CD8-positive, alpha-beta memory T cell (primary cell): ENCODE data around the gene MACROD2. TPM values are rescaled to one million over a fixed set of nuclear protein-coding genes. Genes with fewer than 3 reads are reported as not detected.

Experiments
- CTCF ChIA-PET: fragments of 350-600 bp; sonication (Branson Sonifier 250); formaldehyde crosslinking; loops from one replicate; lab custom pipeline; 2021; ENCODE audit warnings: antibody characterized with exemption; lab: Charles Lee
- POLR2A ChIA-PET: fragments of 350-600 bp; sonication (Branson Sonifier 250); formaldehyde crosslinking; loops from one replicate; lab custom pipeline; 2021; ENCODE audit warnings: antibody characterized with exemption; lab: Charles Lee
- DNase-seq, 5 donors: peaks; one replicate each; pipeline versions ENCODE4 v3.0.0 to v3.0.0-alpha.2; 2020 to 2022; ENCODE audit warnings: mixed read lengths in 1 of 5
- H3K27ac ChIP-seq: one replicate; pipeline ENCODE4 v1.7.0; 2013; ENCODE audit warnings: low read depth, mild to moderate bottlenecking, low read length, moderate library complexity
- H3K27me3 ChIP-seq: 2 replicates; pipeline ENCODE4 v1.7.0; 2013; ENCODE audit warnings: low read length, mild to moderate bottlenecking; ENCODE audit not compliant: insufficient read depth, poor library complexity, severe bottlenecking
- H3K36me3 ChIP-seq: 2 replicates; pipeline ENCODE4 v1.7.0; 2013; ENCODE audit warnings: mild to moderate bottlenecking, low read length, moderate library complexity; ENCODE audit not compliant: insufficient read depth
- H3K4me1 ChIP-seq: 2 replicates; pipeline ENCODE4 v1.7.0; 2013; ENCODE audit warnings: mild to moderate bottlenecking, low read length, moderate library complexity; ENCODE audit not compliant: insufficient read depth
- H3K4me3 ChIP-seq: 2 replicates; pipeline ENCODE4 v1.7.0; 2013; ENCODE audit warnings: mild to moderate bottlenecking, low read length
- H3K9me3 ChIP-seq: 2 replicates; pipeline ENCODE4 v1.7.0; 2013; ENCODE audit warnings: mild to moderate bottlenecking, low read length
- H3K27ac Mint-ChIP-seq, 8 donors: one replicate each; pipeline ENCODE4 v1.8.0; 2020 to 2021; ENCODE audit warnings: mixed read lengths in 8 of 8, mild to moderate bottlenecking in 6 of 8, inconsistent platforms in 3 of 8, moderate library complexity in 3 of 8
- H3K27me3 Mint-ChIP-seq, 2 donors: one replicate each; pipeline ENCODE4 v1.8.0; 2020 to 2021; ENCODE audit warnings: mixed read lengths in 2 of 2, mild to moderate bottlenecking in 1 of 2, moderate library complexity in 1 of 2
- H3K36me3 Mint-ChIP-seq, 3 donors: one replicate each; pipeline ENCODE4 v1.8.0; 2020 to 2021; ENCODE audit warnings: mixed read lengths in 3 of 3, inconsistent platforms in 1 of 3, mild to moderate bottlenecking in 1 of 3
- H3K4me1 Mint-ChIP-seq, 3 donors: one replicate each; pipeline ENCODE4 v1.8.0; 2020 to 2021; ENCODE audit warnings: mixed read lengths in 3 of 3, inconsistent platforms in 1 of 3, mild to moderate bottlenecking in 1 of 3
- H3K4me3 Mint-ChIP-seq, 7 donors: one replicate each; pipeline ENCODE4 v1.8.0; 2020 to 2021; ENCODE audit warnings: mixed read lengths in 7 of 7, mild to moderate bottlenecking in 6 of 7, moderate library complexity in 4 of 7, inconsistent platforms in 2 of 7
- H3K9me3 Mint-ChIP-seq, 5 donors: one replicate each; pipeline ENCODE4 v1.8.0; 2020 to 2022; ENCODE audit warnings: mixed read lengths in 5 of 5, mild to moderate bottlenecking in 3 of 5, moderate library complexity in 2 of 5, inconsistent platforms in 1 of 5
- polyA plus RNA-seq: library from polyadenylated mRNA; unstranded; fragments of 300-500 nt; fragmentation: Illumina TruSeq; gene quantifications from one replicate; pipeline ENCODE4 v1.2.3, GENCODE V29; 2021
- total RNA-seq, 2 experiments: library from RNA; stranded (reverse); gene quantifications; one replicate each; pipeline ENCODE4 v1.2.3, GENCODE V29; 2021

The MACROD2 gene
- total and polyA plus RNA-seq, 3 experiments from 2014 or later, result not detected

- CTCF ChIA-PET, result no interaction called here
- Histone ChIP-seq H3K4me1 (no peaks in the 10 kb centered on the region), H3K9me3 (no peaks in the 10 kb centered on the region), H3K27me3 (no peaks in the 10 kb centered on the region), H3K27ac (no peak overlapping the region), H3K4me3 (no peak overlapping the region), H3K36me3 (no peaks in the 10 kb centered on the region)
- POLR2A ChIA-PET, result no interaction called here
- Mint-ChIP-seq H3K9me3 (peaks cover 0 to 16% (median 6%) of the 10 kb centered on the region in 5 donors), H3K36me3 (no peaks in the 10 kb centered on the region), H3K4me3 (no peak overlapping the region), H3K27ac (no peak overlapping the region), H3K4me1 (no peaks in the 10 kb centered on the region), H3K27me3 (no peaks in the 10 kb centered on the region)
- no peak for DNase-seq
Observed at GRCh38 chr20:14785065-14785743, 789.9 kb downstream of the MACROD2 start.

GRCh38 chr20:14790190-14790589 is 794.9 kb downstream of the MACROD2 start:
- no peaks in the 10 kb centered on the region for H3K4me1 Mint-ChIP-seq
- no peaks in the 10 kb centered on the region for H3K27me3 Mint-ChIP-seq
- ChIA-PET CTCF (no interaction called here), POLR2A (no interaction called here)
- no peaks in the 10 kb centered on the region for H3K9me3 ChIP-seq
- no peak overlapping the region for H3K4me3 ChIP-seq
- no peaks in the 10 kb centered on the region for H3K4me1 ChIP-seq
- no peaks in the 10 kb centered on the region for H3K36me3 ChIP-seq
- no peaks in the 10 kb centered on the region for H3K36me3 Mint-ChIP-seq
- H3K27ac ChIP-seq, result no peak overlapping the region
- no peak for DNase-seq
- H3K9me3 Mint-ChIP-seq, result peaks cover 0 to 23% (median 4%) of the 10 kb centered on the region in 5 donors
- H3K4me3 Mint-ChIP-seq, result no peak overlapping the region
- H3K27ac Mint-ChIP-seq, result no peak overlapping the region
- no peaks in the 10 kb centered on the region for H3K27me3 ChIP-seq

GRCh38 chr20:14790771-14791620 is 795.7 kb downstream of the MACROD2 start:
- Histone ChIP-seq H3K27me3 (no peaks in the 10 kb centered on the region), H3K4me1 (no peaks in the 10 kb centered on the region)
- POLR2A ChIA-PET, result no interaction called here

GRCh38 chr20:14792915-14793314 is 797.6 kb downstream of the MACROD2 start:
- Mint-ChIP-seq H3K9me3 (peaks cover 1 to 18% (median 6%) of the 10 kb centered on the region in 5 donors), H3K36me3 (no peaks in the 10 kb centered on the region), H3K4me1 (no peaks in the 10 kb centered on the region), H3K4me3 (no peak overlapping the region), H3K27ac (no peak overlapping the region), H3K27me3 (no peaks in the 10 kb centered on the region)
- H3K27ac ChIP-seq, result no peak overlapping the region
- H3K4me1 ChIP-seq, result no peaks in the 10 kb centered on the region
- no peak for DNase-seq
- no peak overlapping the region for H3K4me3 ChIP-seq
- no peaks in the 10 kb centered on the region for H3K9me3 ChIP-seq
- POLR2A ChIA-PET, result no interaction called here
- CTCF ChIA-PET, result no interaction called here
- H3K36me3 ChIP-seq, result no peaks in the 10 kb centered on the region
- H3K27me3 ChIP-seq, result no peaks in the 10 kb centered on the region

More at GRCh38 chr20:14790771-14791620, 795.7 kb downstream of the MACROD2 start:
- no peaks in the 10 kb centered on the region for H3K36me3 Mint-ChIP-seq
- Histone ChIP-seq H3K4me3 (no peak overlapping the region), H3K27ac (no peak overlapping the region), H3K36me3 (no peaks in the 10 kb centered on the region), H3K9me3 (no peaks in the 10 kb centered on the region)
- no peak overlapping the region for H3K4me3 Mint-ChIP-seq
- DNase-seq, result no peak
- H3K27ac Mint-ChIP-seq, result no peak overlapping the region
- CTCF ChIA-PET, result no interaction called here
- H3K9me3 Mint-ChIP-seq, result peaks cover 0 to 18% (median 4%) of the 10 kb centered on the region in 5 donors
- no peaks in the 10 kb centered on the region for H3K4me1 Mint-ChIP-seq
- H3K27me3 Mint-ChIP-seq, result no peaks in the 10 kb centered on the region

- Histone ChIP-seq H3K4me3 (no peak overlapping the region), H3K4me1 (no peaks in the 10 kb centered on the region), H3K27ac (no peak overlapping the region), H3K27me3 (no peaks in the 10 kb centered on the region), H3K36me3 (no peaks in the 10 kb centered on the region), H3K9me3 (no peaks in the 10 kb centered on the region)
- Mint-ChIP-seq H3K4me1 (no peaks in the 10 kb centered on the region), H3K36me3 (no peaks in the 10 kb centered on the region), H3K27me3 (no peaks in the 10 kb centered on the region), H3K4me3 (no peak overlapping the region), H3K27ac (no peak overlapping the region), H3K9me3 (peaks cover 3 to 19% (median 5%) of the 10 kb centered on the region in 5 donors)
- DNase-seq, result no peak
- POLR2A ChIA-PET, result no interaction called here
- CTCF ChIA-PET, result no interaction called here
Observed at GRCh38 chr20:14799545-14800216, 804.4 kb downstream of the MACROD2 start.

GRCh38 chr20:14800707-14801425 is 805.5 kb downstream of the MACROD2 start:
- Histone ChIP-seq H3K36me3 (no peaks in the 10 kb centered on the region), H3K27me3 (no peaks in the 10 kb centered on the region), H3K4me3 (no peak overlapping the region), H3K27ac (no peak overlapping the region), H3K4me1 (no peaks in the 10 kb centered on the region), H3K9me3 (no peaks in the 10 kb centered on the region)
- CTCF ChIA-PET, result no interaction called here
- POLR2A ChIA-PET, result no interaction called here
- Mint-ChIP-seq H3K4me3 (no peak overlapping the region), H3K27me3 (no peaks in the 10 kb centered on the region), H3K4me1 (no peaks in the 10 kb centered on the region), H3K27ac (no peak overlapping the region), H3K9me3 (peaks cover 3 to 26% (median 10%) of the 10 kb centered on the region in 5 donors), H3K36me3 (no peaks in the 10 kb centered on the region)
- DNase-seq, result no peak

- Histone ChIP-seq H3K27ac (no peak overlapping the region), H3K27me3 (no peaks in the 10 kb centered on the region), H3K4me3 (no peak overlapping the region), H3K36me3 (no peaks in the 10 kb centered on the region), H3K4me1 (no peaks in the 10 kb centered on the region), H3K9me3 (no peaks in the 10 kb centered on the region)
- Mint-ChIP-seq H3K9me3 (peaks cover 1 to 26% (median 11%) of the 10 kb centered on the region in 5 donors), H3K4me3 (no peak overlapping the region), H3K27me3 (no peaks in the 10 kb centered on the region), H3K36me3 (no peaks in the 10 kb centered on the region), H3K27ac (no peak overlapping the region), H3K4me1 (no peaks in the 10 kb centered on the region)
- ChIA-PET POLR2A (no interaction called here), CTCF (no interaction called here)
- DNase-seq, result no peak
Observed at GRCh38 chr20:14801591-14802325, 806.4 kb downstream of the MACROD2 start.
